Activated T-helper 1 cell treated with anti-CD3 and anti-CD28 coated beads, Interleukin-12 subunit alpha, Interleukin-12 subunit beta, Interleukin-2, Interleukin-4 antibody, amounts not matched to agents 30 ng/mL and 10 ng/mL and 1 ng/mL, durations not matched to agents 14 hours and 24 hours and 36 hours (primary cell): ENCODE measurements around the gene CTIF. TPM values are rescaled to one million over a fixed set of nuclear protein-coding genes. Genes with fewer than 3 reads are reported as not detected.

Source experiments
- DNase-seq: peaks from one replicate; pipeline ENCODE4 v3.0.0; 2021; ENCODE audit warnings: low spot score
- H3K27ac Mint-ChIP-seq: one replicate; pipeline ENCODE4 v1.8.0; 2021; ENCODE audit warnings: mild to moderate bottlenecking, mixed read lengths
- H3K27me3 Mint-ChIP-seq: one replicate; pipeline ENCODE4 v1.8.0; 2022; ENCODE audit warnings: mild to moderate bottlenecking, moderate library complexity, mixed read lengths; ENCODE audit not compliant: insufficient read depth
- H3K36me3 Mint-ChIP-seq: one replicate; pipeline ENCODE4 v1.8.0; 2021; ENCODE audit warnings: low read depth, mixed read lengths
- H3K4me1 Mint-ChIP-seq: one replicate; pipeline ENCODE4 v1.8.0; 2021; ENCODE audit warnings: low read depth, mixed read lengths
- H3K4me3 Mint-ChIP-seq: one replicate; pipeline ENCODE4 v1.8.0; 2021; ENCODE audit warnings: mild to moderate bottlenecking, moderate library complexity, mixed read lengths
- H3K9me3 Mint-ChIP-seq: one replicate; pipeline ENCODE4 v1.8.0; 2021; ENCODE audit warnings: mixed read lengths
- intact Hi-C: fragments of 100-400 bp; cut with micrococcal nuclease; formaldehyde crosslinking; loops from one replicate; pipeline ENCODE4 v1.15.1; 2024
- total RNA-seq: library from RNA; stranded (reverse); gene quantifications from 2 replicates; pipeline ENCODE4 v1.2.3, GENCODE V29; 2022

Gene CTIF
- total RNA-seq, 1 donor from 2014 or later = 7.2 TPM

DNA sequence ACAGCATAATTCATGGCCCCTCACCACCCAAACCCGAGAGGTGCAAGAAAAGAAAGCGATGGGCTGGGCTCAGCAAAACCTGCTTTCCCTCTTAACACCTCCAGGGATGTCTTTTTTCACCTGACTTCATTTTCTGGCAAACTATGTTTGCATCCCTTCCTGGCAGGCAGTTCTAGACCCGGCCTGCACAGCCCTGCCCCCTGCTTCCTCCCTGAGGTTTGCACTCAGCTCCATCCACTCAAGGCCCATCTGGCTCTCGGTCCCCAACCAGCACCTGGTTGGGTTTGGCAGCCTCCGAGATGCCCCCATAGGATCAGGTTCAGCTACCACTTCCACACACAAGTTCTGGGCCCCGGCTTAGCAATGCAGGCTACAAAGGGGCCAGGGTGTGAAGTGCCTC lies 226.2 kb downstream of the CTIF start:
- Mint-ChIP-seq H3K36me3 (no peaks in the 10 kb centered on the region), H3K4me1 (no peaks in the 10 kb centered on the region), H3K4me3 (no peak overlapping the region), H3K27ac (no peak overlapping the region), H3K27me3 (peaks cover 6% of the 10 kb centered on the region), H3K9me3 (no peaks in the 10 kb centered on the region)
- no peak for DNase-seq
- intact Hi-C loops = no loop called here

DNA sequence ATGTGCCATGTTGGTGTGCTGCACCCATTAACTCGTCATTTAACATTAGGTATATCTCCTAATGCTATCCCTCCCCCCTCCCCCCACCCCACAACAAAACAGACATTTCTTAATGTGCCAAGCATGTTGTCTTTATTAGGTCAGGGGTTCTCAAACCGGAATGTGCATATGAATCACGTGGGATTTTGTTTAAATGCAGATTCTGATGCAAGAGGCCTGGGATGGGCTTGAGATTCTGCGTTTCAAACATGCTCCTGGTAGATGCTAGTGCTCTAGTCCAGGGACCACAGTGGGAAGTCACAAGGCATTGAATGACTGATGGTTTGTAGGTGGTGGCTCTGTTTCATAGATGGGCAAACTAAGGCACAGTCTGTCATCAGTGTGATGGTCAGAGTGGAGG lies 227.2 kb downstream of the CTIF start:
- Mint-ChIP-seq H3K27ac (no peak overlapping the region), H3K36me3 (no peaks in the 10 kb centered on the region), H3K27me3 (peaks cover 6% of the 10 kb centered on the region), H3K4me1 (no peaks in the 10 kb centered on the region), H3K9me3 (no peaks in the 10 kb centered on the region), H3K4me3 (no peak overlapping the region)
- DNase-seq = no peak
- intact Hi-C loops = no loop called here

DNA sequence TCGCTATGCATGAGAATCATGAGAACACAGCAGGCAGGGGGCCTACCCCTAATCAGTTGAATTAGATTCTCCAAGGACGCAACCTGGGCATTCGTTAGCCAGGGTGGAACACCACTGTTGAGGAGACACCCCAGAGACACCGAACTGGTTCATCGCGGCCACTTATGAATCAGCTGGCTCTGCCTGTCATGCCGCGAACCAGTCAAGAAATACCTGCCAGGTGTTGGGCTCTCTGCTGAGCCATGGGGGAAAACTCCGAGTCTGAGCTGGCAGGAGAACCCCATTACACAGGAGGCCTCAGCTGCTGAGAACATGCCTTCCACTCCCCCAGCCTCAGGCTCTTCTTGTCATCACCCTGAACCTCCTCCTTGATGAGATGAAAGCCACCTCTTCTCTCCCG lies 227.7 kb downstream of the CTIF start:
- no peak overlapping the region for H3K27ac Mint-ChIP-seq
- no peaks in the 10 kb centered on the region for H3K36me3 Mint-ChIP-seq
- DNase-seq = no peak
- no peak overlapping the region for H3K4me3 Mint-ChIP-seq
- intact Hi-C loops = no loop called here
- H3K9me3 Mint-ChIP-seq = no peaks in the 10 kb centered on the region
- H3K27me3 Mint-ChIP-seq = peaks cover 6% of the 10 kb centered on the region
- no peaks in the 10 kb centered on the region for H3K4me1 Mint-ChIP-seq

DNA sequence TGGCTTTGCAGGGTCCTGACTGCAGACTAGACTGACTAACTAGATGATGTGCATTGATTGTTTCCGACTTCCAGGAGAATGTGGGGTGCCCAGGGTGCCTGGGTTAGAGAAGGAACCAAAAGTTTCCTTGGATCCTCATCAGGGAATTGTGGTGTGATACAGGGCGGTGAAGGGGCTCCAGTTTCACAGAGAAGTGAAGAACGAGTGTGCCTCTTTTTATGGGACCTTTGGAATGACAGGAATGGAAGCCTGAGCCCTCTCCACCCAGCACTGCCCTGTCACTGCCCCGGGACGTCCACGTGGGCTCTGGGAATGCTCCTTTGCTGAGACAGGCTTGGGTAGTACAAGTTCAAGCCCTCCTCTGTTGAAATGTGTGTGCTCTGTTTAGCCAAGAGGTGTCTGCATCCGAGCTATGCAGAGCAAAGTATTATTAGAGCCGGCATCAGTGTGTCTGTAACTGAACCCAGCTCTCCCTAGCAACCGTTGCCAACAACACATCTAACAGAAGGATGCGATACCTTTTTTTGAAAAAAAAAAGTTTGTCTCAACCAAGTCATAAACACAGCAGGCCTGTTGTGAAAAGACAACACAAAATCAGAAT lies 228.4 kb downstream of the CTIF start:
- intact Hi-C loops = no loop called here
- no peaks in the 10 kb centered on the region for H3K4me1 Mint-ChIP-seq
- H3K4me3 Mint-ChIP-seq = no peak overlapping the region
- H3K27me3 Mint-ChIP-seq = peaks cover 6% of the 10 kb centered on the region
- H3K36me3 Mint-ChIP-seq = no peaks in the 10 kb centered on the region
- H3K9me3 Mint-ChIP-seq = no peaks in the 10 kb centered on the region
- no peak for DNase-seq
- no peak overlapping the region for H3K27ac Mint-ChIP-seq

DNA sequence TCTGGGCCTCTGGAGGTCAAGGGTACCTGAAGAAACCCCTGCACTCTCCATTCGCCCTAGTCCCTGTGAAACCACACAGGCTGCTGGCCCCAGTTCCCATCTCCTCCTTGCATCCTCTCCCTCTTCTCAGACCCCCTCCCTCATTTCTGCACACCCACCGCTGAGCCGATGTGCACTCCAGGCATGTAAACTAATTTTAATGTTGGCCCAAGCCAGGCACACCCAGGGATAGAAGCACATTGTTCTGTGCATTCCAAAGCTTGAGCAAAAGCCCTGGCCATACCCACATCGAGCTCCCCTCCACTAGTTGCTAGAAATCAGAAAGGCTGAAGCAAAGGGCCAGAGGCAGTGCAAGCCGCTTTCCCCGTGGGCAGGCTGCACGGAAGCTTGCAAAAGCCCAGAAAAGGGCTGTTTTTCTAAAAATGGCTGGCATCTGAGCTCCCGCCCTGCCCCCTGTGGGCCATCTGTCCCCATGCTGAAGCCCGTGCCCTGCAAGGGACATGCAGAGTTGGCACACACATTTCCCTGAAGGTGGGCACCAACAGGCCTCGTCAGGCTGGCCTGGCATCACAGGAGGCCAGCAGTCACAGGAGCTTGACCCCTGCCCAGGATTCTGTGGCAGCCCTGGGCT lies 230.3 kb downstream of the CTIF start:
- H3K27me3 Mint-ChIP-seq = peaks cover 6% of the 10 kb centered on the region
- no peak overlapping the region for H3K4me3 Mint-ChIP-seq
- no peak overlapping the region for H3K27ac Mint-ChIP-seq
- intact Hi-C loops = no loop called here
- no peaks in the 10 kb centered on the region for H3K9me3 Mint-ChIP-seq
- H3K36me3 Mint-ChIP-seq = no peaks in the 10 kb centered on the region
- DNase-seq = no peak
- no peaks in the 10 kb centered on the region for H3K4me1 Mint-ChIP-seq

DNA sequence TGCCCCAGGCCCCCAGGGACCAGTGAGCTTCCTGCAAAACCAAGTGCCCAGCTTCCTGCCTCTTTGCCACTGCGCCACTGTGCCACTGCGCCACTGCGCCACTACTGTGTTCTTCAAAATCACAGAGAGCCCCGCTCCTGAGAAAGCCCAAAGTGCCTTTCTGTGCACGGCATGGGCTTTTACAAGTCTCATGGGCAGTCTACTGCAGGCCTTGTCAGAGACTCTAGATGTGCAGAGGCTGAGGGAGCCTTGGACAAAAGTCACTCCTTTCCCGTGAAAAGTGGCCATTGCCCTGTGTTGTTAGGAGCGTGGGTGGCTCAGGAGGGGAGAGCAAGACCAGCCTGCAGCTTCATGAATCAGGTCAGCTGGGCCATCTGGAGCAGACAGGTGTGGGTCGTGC lies 231.4 kb downstream of the CTIF start:
- no peak overlapping the region for H3K27ac Mint-ChIP-seq
- H3K9me3 Mint-ChIP-seq = no peaks in the 10 kb centered on the region
- intact Hi-C loops = loop anchor here (10.0 kb wide), 2 partner anchors 405 to 675 kb away; no protein-coding TSS in a partner anchor

DNA sequence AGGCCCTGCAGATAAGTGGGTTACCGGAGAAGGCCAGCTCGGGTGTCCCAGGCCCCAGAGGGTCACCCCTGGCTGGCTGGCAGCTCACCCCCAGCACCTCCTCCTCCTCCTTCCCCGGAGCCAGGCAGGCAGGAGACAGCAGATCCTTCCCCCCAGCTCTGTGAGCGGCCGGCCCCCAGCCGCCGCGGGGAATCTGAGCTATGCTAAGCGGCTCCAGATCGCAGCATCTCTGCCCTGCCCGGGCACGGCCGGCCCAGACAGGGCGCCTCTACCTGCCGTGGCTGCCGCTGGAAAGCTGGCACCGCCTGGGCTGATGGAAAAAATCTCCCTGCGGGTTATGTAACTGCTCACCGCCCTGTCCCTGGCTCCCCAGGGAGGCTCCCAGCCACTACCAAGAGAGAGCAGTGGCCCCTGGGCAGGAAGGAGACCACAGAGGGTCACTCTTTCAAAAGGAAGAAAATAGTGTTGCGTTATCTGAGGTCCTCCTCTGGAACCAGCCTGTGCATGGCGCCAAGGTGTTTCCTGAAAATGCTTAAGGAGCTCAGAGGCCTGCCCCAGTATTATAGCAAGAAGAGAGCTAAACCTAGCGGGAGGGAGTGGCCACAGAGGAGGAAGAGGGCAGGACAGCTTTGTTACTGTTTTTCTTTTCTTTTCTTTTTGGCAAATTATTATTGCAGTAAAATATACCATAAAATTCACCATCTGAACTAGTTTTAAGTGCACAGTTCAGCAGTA lies 233.0 kb downstream of the CTIF start:
- Mint-ChIP-seq H3K36me3 (no peaks in the 10 kb centered on the region), H3K27ac (no peak overlapping the region), H3K27me3 (peaks cover 6% of the 10 kb centered on the region), H3K9me3 (no peaks in the 10 kb centered on the region), H3K4me3 (no peak overlapping the region), H3K4me1 (no peaks in the 10 kb centered on the region)
- no peak for DNase-seq
- intact Hi-C loops = loop anchor here (10.0 kb wide), 2 partner anchors 403 to 673 kb away; no protein-coding TSS in a partner anchor

More for the DNA sequence above, 231.4 kb downstream of the CTIF start:
- no peak for DNase-seq
- H3K4me3 Mint-ChIP-seq = no peak overlapping the region
- H3K4me1 Mint-ChIP-seq = no peaks in the 10 kb centered on the region
- H3K36me3 Mint-ChIP-seq = no peaks in the 10 kb centered on the region
- H3K27me3 Mint-ChIP-seq = peaks cover 6% of the 10 kb centered on the region

DNA sequence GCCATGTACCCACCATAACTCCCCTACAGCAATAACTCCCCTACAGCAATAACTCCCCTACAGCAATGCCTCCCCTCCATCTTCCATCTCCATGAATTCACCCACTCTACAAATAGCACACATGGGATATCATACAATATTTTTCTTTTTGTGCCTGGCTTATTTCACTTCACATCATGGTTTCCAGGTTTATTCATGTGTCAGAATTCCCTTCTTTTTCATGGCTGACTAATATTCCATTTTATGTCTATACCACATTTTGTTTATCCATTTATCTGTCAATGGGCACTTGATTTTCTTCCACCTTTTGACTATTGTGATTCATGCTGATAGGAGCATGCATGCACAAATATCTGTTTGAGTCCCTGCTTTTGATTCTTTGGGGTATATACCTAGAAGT lies 233.6 kb downstream of the CTIF start:
- Mint-ChIP-seq H3K4me3 (no peak overlapping the region), H3K4me1 (peaks cover 6% of the 10 kb centered on the region), H3K36me3 (no peaks in the 10 kb centered on the region), H3K27me3 (peaks cover 6% of the 10 kb centered on the region), H3K9me3 (no peaks in the 10 kb centered on the region), H3K27ac (no peak overlapping the region)
- intact Hi-C loops = loop anchor here (10.0 kb wide), 2 partner anchors 402 to 672 kb away; no protein-coding TSS in a partner anchor
- DNase-seq = no peak

DNA sequence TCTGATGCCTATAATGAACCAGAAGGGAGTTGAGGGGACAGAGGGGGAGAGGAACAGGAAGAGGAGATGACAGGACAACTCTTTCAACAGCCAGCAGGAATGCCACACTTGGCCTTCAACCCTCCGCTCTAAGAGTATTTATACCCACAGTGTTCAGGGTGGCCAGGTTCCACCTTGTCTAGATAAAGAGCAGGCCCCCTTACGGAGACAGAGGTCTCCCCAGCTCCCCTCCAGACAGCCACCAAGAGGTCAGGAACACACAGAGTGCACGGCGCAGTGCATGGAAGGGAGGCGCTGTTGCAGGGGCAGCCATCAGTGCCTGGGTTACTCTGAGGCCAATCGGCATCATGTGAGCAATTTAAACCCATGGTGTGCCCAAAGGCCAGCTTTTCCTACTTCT lies 235.0 kb downstream of the CTIF start:
- Mint-ChIP-seq H3K4me1 (peaks cover 14% of the 10 kb centered on the region), H3K36me3 (no peaks in the 10 kb centered on the region), H3K27ac (no peak overlapping the region), H3K27me3 (peaks cover 3% of the 10 kb centered on the region), H3K4me3 (no peak overlapping the region), H3K9me3 (no peaks in the 10 kb centered on the region)
- no peak for DNase-seq
- intact Hi-C loops = loop anchor here (10.0 kb wide), 2 partner anchors 401 to 671 kb away; no protein-coding TSS in a partner anchor

DNA sequence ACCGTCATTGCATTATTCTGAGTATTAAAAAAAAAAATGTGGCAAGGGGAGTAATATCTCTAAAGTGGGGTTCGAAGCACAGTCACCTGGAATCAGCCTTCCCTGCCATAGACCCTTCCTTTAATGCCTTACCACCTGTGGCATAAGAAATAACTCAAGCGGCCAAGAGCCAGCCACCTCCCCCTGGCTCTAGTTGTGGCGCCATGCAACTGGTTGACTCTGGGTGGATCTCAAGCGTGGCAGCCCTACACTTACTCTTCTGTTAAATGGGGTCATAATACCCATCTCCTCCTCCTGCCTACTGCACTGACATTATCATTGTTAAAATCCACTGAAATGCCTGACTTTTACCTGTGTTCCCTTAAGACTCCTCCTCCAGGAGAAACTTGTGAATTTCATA lies 236.1 kb downstream of the CTIF start:
- intact Hi-C loops = loop anchor here (10.0 kb wide), 2 partner anchors 400 to 670 kb away; no protein-coding TSS in a partner anchor
- H3K36me3 Mint-ChIP-seq = no peaks in the 10 kb centered on the region
- no peak overlapping the region for H3K27ac Mint-ChIP-seq
- no peak overlapping the region for H3K4me3 Mint-ChIP-seq
- H3K27me3 Mint-ChIP-seq = no peaks in the 10 kb centered on the region
- no peaks in the 10 kb centered on the region for H3K9me3 Mint-ChIP-seq
- no peak for DNase-seq
- peaks cover 14% of the 10 kb centered on the region for H3K4me1 Mint-ChIP-seq

DNA sequence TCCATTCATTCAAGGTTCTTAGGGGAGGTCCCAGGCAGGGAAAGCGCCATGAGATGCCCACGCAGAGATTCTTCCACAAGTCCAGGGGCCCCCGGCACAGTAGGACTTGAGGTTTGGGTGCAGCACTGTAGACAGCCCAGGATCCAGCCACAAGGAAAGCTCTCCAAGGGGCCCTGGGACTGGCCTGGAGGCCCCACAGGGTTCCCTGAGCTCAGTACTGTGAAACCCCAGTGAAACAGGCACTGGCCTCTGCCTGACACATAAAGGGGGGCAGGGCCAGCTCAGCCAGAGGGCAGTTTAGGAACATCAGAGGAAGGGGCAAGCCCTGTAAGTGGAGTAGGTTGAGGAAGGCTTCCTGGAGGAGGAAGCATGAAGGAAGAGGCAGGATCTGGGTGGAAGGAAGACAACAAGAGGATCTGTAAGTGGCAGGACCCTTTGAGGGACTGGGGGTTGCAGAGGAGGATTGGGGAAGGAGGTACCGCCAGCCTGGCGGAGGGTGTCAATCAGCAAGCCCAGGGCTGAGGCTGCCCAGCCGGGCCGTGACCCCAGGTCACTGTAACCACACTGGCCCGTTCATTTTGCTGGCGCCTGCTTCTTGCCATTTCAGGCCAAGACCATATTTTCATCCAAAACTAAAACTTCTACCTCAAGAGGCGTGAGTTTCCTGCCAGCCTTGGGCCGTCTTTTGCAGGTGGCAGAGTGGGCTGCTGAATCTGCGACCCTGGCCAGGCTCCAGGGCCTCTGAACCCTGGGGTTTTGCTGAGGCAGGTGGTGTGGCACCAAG lies 236.7 kb downstream of the CTIF start:
- H3K4me3 Mint-ChIP-seq = no peak overlapping the region
- no peaks in the 10 kb centered on the region for H3K9me3 Mint-ChIP-seq
- no peak for DNase-seq
- peak overlapping the region; percentile 33 for H3K27ac Mint-ChIP-seq
- no peaks in the 10 kb centered on the region for H3K36me3 Mint-ChIP-seq
- H3K4me1 Mint-ChIP-seq = peaks cover 14% of the 10 kb centered on the region
- H3K27me3 Mint-ChIP-seq = no peaks in the 10 kb centered on the region
- intact Hi-C loops = loop anchor here (2.0 to 10.0 kb wide), 3 partner anchors 399 to 669 kb away; no protein-coding TSS in a partner anchor

DNA sequence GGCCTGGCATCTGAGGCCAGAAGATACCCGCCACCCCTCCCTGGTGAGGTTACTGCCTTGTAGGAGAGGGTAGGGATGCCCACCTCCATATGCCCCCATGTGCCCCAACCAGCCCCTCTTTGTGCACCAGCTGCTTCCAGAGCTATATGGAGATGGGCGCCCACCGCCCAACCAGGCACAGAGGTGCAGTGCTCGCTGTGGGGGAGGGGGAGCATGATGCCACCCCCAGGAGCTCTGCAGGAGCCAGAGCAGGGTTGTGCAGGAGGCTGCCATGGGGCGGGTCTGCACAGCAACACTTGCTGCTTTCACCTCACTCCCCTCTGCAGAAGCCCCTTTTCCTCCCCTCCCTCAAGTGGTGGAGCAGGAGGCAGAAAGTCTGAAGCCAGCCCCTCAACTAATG lies 237.3 kb downstream of the CTIF start:
- H3K4me1 Mint-ChIP-seq = peaks cover 14% of the 10 kb centered on the region
- H3K4me3 Mint-ChIP-seq = no peak overlapping the region
- no peaks in the 10 kb centered on the region for H3K27me3 Mint-ChIP-seq
- no peak overlapping the region for H3K27ac Mint-ChIP-seq
- no peaks in the 10 kb centered on the region for H3K9me3 Mint-ChIP-seq
- intact Hi-C loops = loop anchor here (2.0 to 10.0 kb wide), 3 partner anchors 399 to 669 kb away; no protein-coding TSS in a partner anchor
- DNase-seq = no peak
- no peaks in the 10 kb centered on the region for H3K36me3 Mint-ChIP-seq
